ENCODE results near the gene IL1R2.

DNA sequence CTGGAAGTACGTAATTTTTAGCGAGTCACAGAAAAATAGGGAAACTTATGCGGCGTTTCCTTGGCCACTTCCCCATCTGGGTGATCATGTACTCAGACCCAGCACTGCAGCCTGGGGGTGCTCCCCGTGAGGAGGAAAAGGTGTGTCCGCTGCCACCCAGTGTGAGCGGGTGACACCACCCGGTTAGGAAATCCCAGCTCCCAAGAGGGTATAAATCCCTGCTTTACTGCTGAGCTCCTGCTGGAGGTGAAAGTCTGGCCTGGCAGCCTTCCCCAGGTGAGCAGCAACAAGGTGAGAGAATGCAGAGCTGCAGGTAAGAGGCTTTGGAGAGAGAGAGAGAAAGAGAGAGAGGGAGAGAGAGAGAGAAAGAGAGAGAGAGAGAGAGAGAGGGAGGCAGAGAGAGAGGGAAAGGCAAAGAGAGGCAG is at the start of gene IL1R2:
- TF ChIP-seq GRHL2 (CRISPR knock-in tag; IDR thresholded peaks at IDR 0.05; ENCODE audit: insufficient replicate concordance, severe bottlenecking) (no peak), AR (CRISPR knock-in tag; IDR thresholded peaks at IDR 0.05) (no peak), FOXJ3 (CRISPR knock-in tag; IDR thresholded peaks at IDR 0.05; ENCODE audit: borderline replicate concordance) (no peak), TCF7 (CRISPR knock-in tag; IDR thresholded peaks at IDR 0.05; ENCODE audit: low read depth) (no peak), ESRRA (CRISPR knock-in tag; IDR thresholded peaks at IDR 0.05; ENCODE audit: borderline replicate concordance) (no peak), NFYB (CRISPR knock-in tag; conservative IDR thresholded peaks at IDR 0.05; ENCODE audit: low read depth) (no peak), GTF2I (CRISPR knock-in tag; conservative IDR thresholded peaks at IDR 0.05) (no peak), SMAD4 (CRISPR knock-in tag; IDR thresholded peaks at IDR 0.05) (no peak), FOXP1 (CRISPR knock-in tag; IDR thresholded peaks at IDR 0.05; ENCODE audit: borderline replicate concordance) (no peak), E2F1 (CRISPR knock-in tag; IDR thresholded peaks at IDR 0.05) (no peak)
- TF ChIP-seq, protein P1, sequence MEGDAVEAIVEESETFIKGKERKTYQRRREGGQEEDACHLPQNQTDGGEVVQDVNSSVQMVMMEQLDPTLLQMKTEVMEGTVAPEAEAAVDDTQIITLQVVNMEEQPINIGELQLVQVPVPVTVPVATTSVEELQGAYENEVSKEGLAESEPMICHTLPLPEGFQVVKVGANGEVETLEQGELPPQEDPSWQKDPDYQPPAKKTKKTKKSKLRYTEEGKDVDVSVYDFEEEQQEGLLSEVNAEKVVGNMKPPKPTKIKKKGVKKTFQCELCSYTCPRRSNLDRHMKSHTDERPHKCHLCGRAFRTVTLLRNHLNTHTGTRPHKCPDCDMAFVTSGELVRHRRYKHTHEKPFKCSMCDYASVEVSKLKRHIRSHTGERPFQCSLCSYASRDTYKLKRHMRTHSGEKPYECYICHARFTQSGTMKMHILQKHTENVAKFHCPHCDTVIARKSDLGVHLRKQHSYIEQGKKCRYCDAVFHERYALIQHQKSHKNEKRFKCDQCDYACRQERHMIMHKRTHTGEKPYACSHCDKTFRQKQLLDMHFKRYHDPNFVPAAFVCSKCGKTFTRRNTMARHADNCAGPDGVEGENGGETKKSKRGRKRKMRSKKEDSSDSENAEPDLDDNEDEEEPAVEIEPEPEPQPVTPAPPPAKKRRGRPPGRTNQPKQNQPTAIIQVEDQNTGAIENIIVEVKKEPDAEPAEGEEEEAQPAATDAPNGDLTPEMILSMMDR (IDR thresholded peaks at IDR 0.05): no peak
- TF ChIP-seq, protein P2, sequence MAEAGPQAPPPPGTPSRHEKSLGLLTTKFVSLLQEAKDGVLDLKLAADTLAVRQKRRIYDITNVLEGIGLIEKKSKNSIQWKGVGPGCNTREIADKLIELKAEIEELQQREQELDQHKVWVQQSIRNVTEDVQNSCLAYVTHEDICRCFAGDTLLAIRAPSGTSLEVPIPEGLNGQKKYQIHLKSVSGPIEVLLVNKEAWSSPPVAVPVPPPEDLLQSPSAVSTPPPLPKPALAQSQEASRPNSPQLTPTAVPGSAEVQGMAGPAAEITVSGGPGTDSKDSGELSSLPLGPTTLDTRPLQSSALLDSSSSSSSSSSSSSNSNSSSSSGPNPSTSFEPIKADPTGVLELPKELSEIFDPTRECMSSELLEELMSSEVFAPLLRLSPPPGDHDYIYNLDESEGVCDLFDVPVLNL (CRISPR knock-in tag; IDR thresholded peaks at IDR 0.05; ENCODE audit: borderline replicate concordance, low read depth): no peak
- TF ChIP-seq, protein P3, sequence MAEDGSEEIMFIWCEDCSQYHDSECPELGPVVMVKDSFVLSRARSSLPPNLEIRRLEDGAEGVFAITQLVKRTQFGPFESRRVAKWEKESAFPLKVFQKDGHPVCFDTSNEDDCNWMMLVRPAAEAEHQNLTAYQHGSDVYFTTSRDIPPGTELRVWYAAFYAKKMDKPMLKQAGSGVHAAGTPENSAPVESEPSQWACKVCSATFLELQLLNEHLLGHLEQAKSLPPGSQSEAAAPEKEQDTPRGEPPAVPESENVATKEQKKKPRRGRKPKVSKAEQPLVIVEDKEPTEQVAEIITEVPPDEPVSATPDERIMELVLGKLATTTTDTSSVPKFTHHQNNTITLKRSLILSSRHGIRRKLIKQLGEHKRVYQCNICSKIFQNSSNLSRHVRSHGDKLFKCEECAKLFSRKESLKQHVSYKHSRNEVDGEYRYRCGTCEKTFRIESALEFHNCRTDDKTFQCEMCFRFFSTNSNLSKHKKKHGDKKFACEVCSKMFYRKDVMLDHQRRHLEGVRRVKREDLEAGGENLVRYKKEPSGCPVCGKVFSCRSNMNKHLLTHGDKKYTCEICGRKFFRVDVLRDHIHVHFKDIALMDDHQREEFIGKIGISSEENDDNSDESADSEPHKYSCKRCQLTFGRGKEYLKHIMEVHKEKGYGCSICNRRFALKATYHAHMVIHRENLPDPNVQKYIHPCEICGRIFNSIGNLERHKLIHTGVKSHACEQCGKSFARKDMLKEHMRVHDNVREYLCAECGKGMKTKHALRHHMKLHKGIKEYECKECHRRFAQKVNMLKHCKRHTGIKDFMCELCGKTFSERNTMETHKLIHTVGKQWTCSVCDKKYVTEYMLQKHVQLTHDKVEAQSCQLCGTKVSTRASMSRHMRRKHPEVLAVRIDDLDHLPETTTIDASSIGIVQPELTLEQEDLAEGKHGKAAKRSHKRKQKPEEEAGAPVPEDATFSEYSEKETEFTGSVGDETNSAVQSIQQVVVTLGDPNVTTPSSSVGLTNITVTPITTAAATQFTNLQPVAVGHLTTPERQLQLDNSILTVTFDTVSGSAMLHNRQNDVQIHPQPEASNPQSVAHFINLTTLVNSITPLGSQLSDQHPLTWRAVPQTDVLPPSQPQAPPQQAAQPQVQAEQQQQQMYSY (CRISPR knock-in tag; IDR thresholded peaks at IDR 0.05): no peak
